GM18873 (cell line): Measurements from ENCODE around the gene C1QTNF8.

Experiments used
- ATAC-seq: cut with Tn5 transposase; IDR thresholded peaks from one replicate; pipeline ENCODE4 v1.9.1; 2021; ENCODE audit warnings: mild to moderate bottlenecking, moderate library complexity, moderate number of reproducible peaks; ENCODE audit not compliant: unreplicated experiment, low FRiP score

The C1QTNF8 gene

DNA sequence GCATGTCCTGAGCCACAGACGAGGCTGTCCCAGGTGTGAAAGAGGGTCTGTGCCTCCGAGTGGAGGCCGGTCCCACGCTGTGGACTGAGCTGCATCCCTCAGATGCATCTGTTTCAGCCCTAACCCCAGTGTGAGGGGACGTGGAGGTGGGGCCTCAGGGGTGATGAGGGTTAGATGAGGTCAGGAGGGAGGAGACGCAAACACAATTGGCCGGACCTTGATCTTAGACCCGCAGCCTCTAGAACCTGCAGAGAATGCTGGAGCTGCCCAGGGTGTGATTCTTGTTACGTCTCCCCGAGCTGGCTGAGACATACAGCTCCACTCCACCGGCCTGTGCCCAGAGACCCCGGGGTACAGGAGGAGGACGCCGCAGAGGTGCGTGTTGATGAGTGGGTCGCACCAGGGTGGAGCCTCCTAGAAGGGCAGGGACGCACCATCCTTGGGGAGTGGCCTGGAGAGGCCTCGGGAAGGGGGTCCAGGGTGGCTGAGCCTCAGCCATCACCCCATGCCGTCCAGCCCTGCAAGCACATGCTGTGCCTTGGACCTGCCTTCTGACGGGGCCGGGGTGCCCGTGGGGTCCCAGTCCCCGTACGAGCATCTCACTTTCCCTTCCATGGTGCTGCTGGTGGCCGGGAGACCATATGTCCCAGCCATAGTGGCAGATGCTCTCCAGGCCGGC lies 16.6 kb upstream of the C1QTNF8 start:
- ATAC-seq = no peak

DNA sequence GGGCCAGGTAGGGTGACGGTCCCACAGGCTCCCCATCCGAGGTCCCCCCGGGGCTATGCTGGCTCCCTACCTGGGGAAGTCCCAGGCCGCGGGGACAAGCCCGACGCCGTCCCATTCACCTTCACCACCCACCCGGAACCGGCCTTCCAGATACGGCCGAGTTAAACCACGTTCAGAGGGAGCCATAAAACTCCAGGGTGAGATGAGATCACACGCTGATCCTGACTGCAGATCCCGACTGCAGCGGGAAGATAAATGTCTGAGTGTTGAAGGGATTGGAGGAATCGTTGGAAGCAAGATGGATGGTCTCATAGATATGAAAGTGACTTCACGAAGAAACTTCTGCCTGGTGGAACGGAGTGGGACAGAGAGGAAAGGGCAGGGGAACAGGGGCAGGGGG lies 13.6 kb upstream of the C1QTNF8 start:
- ATAC-seq = no peak

DNA sequence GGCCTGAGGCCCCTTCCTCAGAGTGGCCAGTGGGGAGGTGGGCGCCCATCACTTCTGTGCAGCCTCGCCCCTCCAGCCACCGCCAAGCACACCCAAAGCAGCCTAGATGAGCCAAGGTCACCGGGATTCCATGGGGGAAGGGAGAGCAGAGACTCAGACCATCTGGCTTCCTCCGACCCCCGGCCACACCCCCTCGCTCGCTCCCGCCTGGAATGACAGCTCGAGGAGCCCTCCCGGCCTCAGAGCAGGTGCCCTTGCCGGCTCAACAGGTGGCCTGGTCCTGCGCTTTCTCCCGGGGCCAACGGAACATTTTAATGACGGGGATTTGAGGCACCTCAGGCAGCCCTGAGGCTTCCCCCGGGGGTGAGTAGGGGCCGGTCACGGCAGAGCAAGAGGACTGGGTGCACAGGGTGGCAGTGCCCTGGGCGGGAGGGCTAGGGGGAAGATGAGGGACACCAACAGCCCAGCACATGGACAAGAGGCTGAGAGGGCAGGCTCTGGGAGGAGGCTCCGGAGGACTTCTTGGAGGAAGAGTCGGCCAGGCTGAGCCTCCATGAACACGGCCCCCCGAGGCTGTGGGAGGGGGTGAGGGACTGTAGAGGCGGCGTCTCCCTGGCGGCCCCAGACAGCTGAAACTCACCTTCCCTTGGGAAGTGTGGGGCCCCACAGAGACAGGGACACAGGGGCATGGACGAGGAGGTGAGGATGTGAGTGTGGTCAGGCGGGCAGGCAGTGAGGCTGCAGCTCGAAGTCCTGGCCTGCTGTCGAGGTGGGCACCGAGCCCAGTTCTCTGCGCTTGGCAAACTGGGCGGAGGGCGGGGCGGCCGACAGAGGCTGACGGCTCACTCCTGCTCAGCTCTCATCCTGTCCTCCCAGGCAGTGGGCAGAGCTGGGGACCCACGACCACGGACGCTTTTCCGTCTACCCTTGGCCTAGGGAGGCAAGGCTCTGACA lies 12.5 kb upstream of the C1QTNF8 start:
- ATAC-seq = no peak

DNA sequence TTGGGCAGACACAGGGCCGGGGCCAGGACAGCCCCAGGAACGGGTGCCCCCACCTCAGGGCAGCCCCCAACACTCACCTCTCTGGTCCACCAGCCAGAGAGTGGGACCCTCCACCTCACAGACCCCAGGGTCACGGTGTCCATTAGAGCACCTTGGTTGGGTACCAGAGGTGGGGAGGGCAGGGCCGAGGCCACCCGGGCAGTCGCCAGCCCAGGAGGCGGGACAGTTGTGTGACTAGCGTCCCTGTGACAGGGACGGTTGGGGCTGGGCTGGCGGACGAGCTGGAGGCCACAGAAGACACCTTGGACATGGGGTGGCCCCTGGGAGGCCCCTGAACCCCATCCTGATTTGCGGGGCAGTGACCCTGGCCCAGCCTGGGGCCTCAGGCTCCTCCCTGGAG lies 11.7 kb upstream of the C1QTNF8 start:
- ATAC-seq = no peak

DNA sequence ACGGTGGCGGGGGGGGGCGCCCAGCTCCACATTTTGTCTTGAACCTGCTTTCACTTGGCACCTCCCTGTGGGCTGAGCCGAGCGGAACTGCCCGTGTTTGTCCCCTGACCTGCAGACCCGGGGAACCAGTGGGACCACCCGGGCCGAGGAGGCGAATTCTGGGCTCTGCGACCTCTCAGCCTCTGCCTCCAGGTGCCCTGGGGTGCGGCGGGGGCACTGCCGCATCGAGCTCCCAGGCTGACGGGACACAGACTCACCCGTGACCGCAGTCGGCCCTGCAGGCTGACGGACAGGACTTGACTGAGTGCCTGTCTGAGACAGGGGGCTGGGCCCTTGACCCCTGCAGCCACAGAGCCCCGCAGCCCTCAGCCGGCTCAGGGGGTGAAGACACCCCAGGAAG lies 11.1 kb upstream of the C1QTNF8 start:
- no peak for ATAC-seq

DNA sequence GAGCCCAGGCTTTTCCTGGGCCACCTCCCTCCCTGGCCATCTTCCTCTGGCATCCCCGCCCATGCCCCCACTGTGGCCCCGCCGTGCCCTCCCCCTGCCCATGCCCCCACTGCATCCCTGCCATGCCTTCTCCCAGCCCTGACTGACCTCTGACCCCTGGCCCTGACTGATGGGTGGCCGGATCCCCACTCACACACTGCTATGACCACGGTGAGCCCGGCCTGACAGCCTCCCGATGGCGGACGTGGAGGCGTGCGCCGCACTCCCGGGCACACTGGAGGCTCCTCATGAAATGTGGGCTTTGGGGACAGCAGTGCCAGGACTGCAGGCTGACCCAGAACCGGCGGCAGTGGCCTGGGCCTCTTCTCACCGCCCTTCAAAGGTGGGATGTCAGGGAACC lies 10.6 kb upstream of the C1QTNF8 start:
- ATAC-seq = no peak

DNA sequence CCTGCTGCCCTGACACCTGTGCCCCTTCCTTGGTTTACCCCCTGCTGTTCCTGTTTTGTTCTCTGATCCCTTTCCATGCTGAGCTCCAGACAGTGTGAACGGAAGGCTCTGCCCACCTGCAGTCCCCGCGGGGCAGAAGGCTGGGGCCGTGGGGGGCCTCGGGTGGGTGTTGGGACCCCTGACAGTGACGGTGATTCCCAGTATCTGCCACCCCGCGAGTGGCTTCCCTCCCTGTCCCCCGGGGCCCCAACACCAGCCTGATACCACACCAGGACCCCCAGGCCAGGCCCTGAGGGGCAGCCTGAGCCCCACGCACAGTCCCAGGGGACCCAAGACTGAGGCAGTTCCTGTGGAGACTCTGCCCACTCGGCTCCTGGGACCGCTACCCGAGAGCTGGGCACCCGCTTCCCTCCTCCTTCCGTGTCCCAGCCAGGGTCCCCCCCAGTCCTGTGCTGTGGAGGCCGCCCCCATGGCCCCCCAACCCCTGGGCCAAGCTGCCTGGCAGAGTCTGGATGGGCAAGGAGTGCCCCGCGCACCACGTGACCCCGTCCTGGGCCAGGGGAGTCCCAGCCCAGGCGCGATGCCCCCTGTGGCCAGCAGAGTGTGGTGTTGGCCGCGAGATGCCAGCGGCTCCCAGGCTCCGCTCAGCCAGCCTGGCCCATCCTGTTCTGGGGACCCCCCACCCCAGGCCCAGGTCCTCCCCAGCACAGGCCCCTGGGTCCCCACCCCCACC lies 10.0 kb upstream of the C1QTNF8 start:
- no peak for ATAC-seq

DNA sequence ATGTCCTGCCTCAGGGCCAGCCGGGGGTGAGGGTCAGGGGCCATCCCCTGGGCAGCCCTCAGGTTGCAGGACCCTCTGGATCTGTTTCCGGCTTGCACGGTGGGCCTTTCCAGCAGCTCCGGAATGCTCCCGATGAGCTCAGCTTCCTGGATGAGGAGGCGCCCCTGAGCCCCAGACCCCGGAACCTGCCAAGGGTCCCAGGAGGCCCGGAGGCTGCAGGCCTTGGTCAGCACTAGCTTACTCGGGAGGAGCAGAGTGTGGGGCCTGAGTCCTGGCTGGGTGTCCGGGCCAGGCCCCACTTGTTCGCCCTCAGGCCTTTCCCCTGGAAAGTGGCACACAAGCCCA lies 7.6 kb upstream of the C1QTNF8 start:
- no peak for ATAC-seq

DNA sequence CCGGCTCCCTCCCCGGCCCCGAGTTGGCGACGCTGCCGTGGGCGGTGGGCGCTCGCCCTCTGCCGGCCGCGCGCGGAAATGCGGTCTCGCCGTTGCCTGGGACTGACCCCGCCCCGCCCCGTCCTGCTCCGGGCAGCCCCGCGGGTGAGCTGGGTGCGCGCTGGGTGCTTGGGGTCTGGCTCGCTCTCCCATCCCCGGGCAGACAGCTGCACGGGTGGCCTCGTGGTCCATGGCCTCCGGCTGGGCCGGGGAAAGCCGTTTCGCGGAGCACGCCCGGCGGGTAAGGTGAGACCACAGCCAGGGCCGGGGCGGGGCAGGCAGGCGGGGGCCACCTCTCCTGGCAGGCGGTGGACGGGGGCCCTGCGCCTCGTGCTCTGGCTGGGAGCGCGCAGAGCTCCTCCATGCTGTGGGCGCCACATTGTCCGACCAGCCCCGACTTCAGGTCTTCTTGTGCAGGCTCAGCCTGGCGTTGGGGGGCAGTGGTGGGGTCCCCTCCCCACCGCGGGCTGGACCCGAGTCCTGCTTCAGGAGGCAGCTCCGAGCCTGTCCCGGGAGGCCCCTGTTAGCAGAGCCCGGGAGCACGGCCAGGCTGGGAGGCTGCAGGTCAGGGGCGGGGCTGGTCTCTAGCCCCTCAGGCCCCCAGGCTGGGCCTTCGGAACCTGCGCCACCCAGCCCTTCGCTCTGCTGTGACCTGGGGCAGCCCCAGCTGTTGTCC lies 7.0 kb upstream of the C1QTNF8 start:
- no peak for ATAC-seq

DNA sequence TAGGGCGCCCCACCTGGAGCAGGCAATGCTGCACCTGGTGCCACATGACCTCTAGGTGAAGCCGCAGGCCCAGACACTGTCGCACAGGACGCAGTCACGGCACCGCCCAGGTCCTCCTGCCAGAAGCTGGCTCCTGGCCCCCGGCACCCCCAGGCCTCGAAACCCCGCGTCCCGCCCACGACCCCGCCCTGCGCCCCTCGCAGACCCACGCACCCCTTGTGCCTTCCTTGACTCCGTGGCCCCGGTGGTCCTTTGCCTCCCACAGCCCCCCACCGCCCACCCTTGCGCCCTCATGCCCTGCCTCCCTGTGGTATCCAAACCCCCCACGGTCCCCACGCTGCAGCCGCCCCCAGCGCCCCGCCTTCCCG lies 6.3 kb upstream of the C1QTNF8 start:
- ATAC-seq = no peak

DNA sequence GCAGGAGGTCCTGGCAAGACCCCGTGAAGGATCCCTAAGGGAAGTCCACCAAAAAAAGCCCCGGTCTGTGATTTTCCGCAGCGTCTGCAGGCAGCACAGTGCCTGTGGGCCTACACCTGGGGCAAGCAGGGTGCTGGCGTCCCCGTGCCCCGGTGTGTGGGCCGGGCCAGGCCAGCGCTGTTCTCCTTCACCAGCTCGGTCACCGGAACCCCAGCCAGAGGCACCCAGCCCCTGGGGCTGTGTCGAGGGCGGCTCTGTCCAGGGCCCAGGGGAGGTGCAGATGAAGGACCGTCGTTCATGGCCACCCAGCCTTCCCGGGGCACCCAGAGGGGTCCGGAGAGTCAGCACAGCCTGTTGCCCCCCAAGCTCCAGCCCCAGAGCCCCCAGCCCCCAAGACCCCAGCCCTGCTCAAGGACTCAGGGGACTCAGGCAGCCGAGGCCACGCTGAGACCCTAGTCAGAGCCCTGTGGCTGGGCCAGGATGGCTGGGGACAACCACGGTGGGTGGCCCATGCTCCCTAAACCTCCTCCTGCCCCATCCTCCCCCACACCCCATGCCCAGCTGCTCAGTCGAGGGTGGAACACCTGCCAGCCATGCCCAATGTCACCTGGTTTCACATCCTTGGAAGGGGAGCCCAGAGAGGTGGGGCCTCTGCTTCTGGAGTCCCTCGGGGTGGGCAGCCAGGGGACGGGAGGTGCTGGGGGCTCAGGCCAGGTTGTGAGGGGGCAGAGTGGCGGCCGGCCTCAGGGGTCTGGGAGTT lies 5.7 kb upstream of the C1QTNF8 start:
- ATAC-seq = no peak

DNA sequence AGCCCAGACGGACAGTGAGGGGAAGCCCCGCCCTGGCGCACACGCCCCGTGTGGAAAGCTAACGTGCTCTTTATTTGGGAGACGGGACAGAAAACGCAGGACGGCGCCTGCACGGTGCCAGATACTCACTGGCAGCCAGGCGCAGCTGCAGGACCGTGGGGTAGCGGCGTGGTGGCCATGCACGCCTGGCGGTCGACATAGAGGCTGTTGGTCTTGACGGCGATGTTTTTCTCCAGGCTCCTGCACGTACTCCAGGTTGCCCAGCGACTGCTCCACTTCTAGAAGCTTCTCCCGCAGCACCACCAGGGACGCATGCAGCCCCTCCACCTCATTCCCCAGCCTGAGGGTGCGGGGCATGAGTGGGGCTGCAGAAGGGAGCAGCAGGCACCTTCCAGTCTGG lies 5.1 kb upstream of the C1QTNF8 start:
- ATAC-seq = no peak

DNA sequence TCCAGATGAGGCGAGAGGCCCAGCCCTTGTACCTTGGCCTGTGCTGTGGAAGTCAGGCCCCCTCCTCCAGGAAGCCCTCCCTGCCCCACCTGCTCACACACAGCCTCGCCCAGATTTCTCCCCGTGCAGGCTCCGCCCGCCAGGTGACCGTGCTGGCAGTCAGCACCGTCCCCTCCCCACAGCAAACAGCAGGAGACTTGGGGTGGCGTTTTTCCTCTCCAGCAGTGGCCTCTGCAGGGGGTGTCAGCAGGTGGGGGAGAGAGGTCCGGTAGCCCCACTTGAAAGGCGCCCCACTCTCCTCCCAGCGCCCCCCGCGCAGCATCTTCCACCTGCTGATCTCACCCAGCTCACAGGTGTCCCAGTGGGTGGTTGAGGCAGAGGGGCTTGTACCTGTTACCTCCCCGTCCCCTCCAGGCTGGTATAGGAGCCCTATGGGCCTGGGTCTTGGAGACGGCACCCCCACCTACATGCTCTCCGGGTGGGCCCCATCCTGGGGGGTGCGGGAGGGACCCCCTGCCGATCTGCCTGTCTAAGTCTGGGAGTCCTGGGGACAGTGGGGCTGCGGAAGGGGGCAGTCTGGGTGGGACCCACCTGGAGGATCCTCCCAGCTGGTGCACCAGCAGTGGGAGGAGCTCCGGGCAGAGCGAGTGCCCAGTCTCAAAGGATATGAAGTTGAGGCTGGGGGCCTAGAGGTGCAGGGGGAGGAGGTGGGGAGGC lies 4.2 kb upstream of the C1QTNF8 start:
- no peak for ATAC-seq

DNA sequence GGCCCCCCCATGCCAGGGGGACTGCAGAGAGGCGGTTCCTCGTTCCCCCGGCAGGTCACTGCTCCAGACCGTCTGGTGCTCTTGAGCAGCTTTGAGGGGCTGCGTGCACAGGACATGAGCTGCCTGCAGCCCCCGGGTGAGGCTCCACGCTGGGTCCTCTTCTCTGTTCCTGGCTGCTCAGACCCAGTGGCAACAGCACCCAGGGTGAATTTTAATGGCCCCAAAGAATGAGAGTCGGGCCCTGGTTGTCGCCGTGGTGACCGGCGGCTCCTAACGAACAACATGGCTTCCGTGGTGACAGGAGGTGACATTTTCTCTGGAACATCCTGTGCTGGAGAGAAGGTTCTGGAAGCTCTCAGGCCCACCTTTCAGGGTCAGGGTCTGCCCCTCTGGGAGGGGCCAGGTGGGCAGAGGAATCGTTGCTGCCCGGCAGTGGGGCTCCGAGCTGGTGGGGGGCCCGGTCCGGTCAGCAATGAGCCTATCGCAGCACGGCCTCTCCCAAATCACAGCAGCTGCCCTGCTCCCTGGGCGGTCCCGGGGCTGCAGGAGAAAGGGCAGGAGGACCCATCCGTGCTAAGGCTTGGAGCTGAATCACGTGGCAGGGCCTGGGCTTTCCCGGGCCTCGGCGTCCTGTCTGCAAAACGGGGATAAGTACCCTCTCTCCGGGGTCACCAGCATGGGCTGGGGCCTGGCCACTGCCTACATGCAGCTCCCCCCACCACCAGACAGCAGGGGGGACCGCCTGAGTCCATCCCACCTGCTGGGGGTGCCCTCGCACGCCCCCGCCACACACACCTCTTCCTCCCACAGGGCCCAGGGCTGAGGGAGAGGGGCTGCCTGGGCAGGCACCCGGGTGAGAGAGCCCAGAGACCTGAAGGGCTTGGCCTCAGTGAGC lies 3.4 kb upstream of the C1QTNF8 start:
- ATAC-seq = no peak

DNA sequence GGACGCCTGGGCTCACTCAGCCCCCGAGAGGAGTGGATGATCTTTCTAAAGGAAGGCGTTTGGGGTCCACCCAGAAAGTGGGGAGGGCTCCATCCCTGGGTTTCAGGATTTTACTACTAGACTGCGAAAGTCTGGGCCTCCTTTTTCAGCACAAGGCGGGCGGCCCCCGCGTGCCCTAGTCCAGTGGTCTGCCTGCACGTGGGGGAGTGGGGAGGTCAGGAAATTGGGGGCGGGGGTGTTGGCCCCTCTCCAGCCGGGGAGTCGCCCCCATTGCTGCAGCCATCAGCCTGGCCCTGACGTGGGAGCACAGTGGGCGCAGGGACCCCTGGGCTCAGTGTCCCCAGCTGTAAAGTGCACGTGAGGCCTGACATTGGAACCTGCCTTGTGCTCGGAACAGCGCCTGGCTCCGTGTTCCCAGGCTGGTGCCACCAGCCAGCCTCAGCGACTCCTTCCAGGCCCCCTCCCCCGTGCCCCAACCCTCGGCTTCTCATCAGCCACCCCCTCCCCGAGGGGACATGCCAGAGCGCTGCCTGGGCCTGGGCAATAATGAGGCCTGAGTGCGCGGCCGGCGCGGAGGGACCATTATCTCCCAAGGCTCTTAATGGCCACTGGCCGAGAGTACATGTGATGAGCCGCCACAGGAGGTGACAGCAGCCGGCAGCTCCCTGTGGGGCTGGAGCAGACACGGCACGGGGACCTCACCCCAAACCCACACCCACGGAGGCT lies 2.4 kb upstream of the C1QTNF8 start:
- no peak for ATAC-seq

DNA sequence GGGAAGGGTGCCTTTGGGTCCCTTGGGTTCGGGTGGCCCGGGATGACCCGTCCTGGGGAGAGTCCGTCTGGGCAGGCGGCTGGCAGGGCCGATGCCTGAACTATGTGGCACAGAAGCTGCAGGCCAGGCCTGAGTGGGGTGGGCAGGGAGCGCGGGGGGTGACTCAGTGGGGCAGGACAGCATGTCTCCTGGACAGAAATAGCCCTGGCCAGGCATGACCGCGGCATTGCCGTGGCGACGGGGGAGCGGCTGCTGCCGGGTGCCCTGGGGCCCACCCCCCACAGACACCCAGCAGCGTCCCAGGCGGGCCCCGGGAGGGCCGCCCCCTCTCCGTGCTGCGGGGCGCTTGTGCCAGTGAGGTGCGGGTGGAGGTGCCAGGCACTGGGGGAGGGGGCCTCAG lies 1.8 kb upstream of the C1QTNF8 start:
- ATAC-seq = no peak

DNA sequence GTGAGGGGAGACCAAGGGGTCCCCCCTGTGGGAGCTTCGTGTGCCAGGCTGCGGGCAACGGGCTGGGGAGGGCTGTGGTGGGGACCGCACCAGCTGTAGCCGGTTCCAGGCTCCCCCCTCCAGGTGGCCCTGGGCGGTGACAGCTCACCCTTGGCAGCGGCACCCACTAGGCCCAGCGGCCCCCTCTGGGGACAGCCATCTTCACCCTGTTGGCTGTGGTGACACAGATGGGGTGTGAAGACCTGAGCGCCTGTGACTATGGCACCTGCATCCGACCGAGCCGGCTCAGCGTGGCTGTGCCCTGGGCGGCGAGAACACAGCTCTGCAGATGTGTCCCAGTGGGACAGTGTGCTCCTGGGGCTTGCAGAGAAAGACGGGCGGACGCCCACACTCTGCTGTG lies 1.1 kb upstream of the C1QTNF8 start:
- no peak for ATAC-seq
